HG02763 (cell line): ENCODE results near the gene NAMPT.
"Not testable (repeated sequence)": the region's sequence is repeated elsewhere in the genome, so short reads cannot be mapped to it uniquely, and the experiment has no call there.

ENCODE experiments used
- ATAC-seq: cut with Tn5 transposase; IDR thresholded peaks from one replicate; pipeline ENCODE4 v1.9.1; 2021; ENCODE audit warnings: mild to moderate bottlenecking, moderate library complexity; ENCODE audit not compliant: unreplicated experiment

NAMPT gene

GRCh38 chr7:106236065-106236464 lies 48.7 kb downstream of the NAMPT start:
- ATAC-seq: no peak

- ATAC-seq: no peak
Observed at GRCh38 chr7:106234425-106234824, 50.4 kb downstream of the NAMPT start.

- no peak for ATAC-seq
Observed at GRCh38 chr7:106231856-106232490, 52.8 kb downstream of the NAMPT start.

- no peak for ATAC-seq
Observed at GRCh38 chr7:106225856-106226255, 58.9 kb downstream of the NAMPT start.

- no peak for ATAC-seq
Observed at GRCh38 chr7:106224797-106225196, 60.0 kb downstream of the NAMPT start.

GRCh38 chr7:106223156-106223555 lies 61.6 kb downstream of the NAMPT start:
- ATAC-seq: no peak

- no peak for ATAC-seq
Observed at GRCh38 chr7:106222545-106222944, 62.2 kb downstream of the NAMPT start.

- ATAC-seq: no peak
Observed at GRCh38 chr7:106220307-106220706, 64.5 kb downstream of the NAMPT start.

- no peak for ATAC-seq
Observed at GRCh38 chr7:106219170-106219569, 65.6 kb downstream of the NAMPT start.

- no peak for ATAC-seq
Observed at GRCh38 chr7:106218546-106218945, 66.2 kb downstream of the NAMPT start.

GRCh38 chr7:106216923-106217542 lies 67.8 kb downstream of the NAMPT start:
- no peak for ATAC-seq

- no peak for ATAC-seq
Observed at GRCh38 chr7:106216517-106216922, 68.3 kb downstream of the NAMPT start.

- no peak for ATAC-seq
Observed at GRCh38 chr7:106215868-106216516, 68.8 kb downstream of the NAMPT start.

GRCh38 chr7:106208944-106209343 lies 75.8 kb downstream of the NAMPT start:
- not testable (repeated sequence) for ATAC-seq

- no peak for ATAC-seq
Observed at GRCh38 chr7:106206826-106207541, 77.8 kb downstream of the NAMPT start.

- no peak for ATAC-seq
Observed at GRCh38 chr7:106205621-106206222, 79.1 kb downstream of the NAMPT start.

- no peak for ATAC-seq
Observed at GRCh38 chr7:106203473-106203872, 81.3 kb downstream of the NAMPT start.

- no peak for ATAC-seq
Observed at GRCh38 chr7:106201164-106201563, 83.6 kb downstream of the NAMPT start.

- ATAC-seq: no peak
Observed at GRCh38 chr7:106199813-106200364, 84.9 kb downstream of the NAMPT start.

- ATAC-seq: no peak
Observed at GRCh38 chr7:106199024-106199423, 85.8 kb downstream of the NAMPT start.
